HG02678 (cell line): ENCODE results near the gene TMEM238.
A peak's percentile ranks its signal among the peaks of the same experiment; 100 is the strongest.
"Not testable (repeated sequence)": the region's sequence is repeated elsewhere in the genome, so short reads cannot be mapped to it uniquely, and the experiment has no call there.

Experiments
- ATAC-seq: cut with Tn5 transposase; IDR thresholded peaks from one replicate; pipeline ENCODE4 v1.9.1; 2021; ENCODE audit warnings: mild to moderate bottlenecking, moderate library complexity; ENCODE audit not compliant: unreplicated experiment

TMEM238 gene

GRCh38 chr19:55341595-55342531, 42.2 kb downstream of the TMEM238 start:
- ATAC-seq, result no peak

DNA sequence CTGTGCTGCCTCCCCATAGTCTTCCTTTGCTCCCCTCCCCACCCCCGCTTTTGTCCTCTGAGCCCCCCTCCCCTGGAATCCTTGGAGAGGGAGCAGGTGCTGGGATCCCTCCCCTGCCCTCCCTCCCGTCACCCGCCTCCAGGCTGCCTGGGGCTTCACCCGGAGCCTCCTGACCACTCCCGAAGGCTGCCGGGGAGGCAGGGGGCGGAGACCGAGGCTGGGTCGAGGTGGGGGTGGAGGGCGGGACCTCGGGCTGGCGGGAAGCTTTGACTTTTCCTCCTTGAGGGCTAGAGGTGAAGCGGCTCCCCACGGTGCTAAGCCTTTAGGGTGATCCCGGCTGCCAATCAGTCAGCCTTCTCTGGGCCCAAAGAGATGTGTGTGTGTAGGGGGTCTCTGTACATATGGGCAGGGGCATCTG, 42.9 kb downstream of the TMEM238 start:
- no peak for ATAC-seq

- ATAC-seq, result no peak
These were observed 43.3 kb downstream of the TMEM238 start for GRCh38 chr19:55340784-55341147.

DNA sequence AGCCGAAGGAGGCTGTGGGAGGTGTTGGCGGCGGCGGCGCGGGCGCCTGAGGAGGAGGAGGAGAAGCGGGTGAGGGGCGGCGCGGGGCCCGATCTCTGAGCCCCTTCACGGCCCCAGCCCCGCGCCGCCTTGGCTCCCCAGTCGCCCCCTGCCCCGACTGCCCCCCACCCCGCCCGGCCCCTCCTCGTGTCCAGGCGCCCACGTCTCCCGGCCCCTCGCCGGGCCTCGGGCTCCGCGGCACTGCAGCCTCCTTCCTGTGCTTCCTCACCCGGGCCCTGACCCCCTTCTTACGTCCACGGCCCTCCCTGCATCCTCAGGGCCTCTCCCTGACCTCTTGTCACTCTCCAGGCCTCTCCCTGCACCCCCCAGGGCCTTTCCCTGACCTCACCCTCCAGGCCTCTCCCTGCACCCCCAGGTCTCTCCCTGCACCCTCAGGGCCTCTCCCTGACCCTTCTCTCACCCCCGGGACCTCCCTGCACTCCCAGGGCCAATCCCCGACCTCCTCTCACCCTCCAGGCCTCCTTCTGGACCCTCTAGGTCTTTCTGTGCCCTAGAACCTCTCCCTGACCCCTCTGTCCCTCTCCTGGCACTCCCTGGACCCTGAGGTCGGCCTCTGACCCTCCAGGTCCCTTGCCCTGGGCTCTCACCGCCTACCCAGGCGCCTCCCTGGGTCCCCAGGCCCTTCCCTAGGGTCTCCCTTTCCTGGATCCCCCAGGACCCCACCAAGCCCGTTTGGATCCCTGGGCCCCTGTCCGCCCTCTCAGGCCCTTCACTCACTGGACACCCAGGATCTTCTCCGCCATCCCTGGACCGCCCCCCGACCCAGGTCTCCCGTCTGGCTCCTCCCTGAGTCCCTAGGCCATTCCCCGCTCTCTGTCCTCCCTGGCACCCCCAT, 44.0 kb downstream of the TMEM238 start:
- ATAC-seq, result no peak

DNA sequence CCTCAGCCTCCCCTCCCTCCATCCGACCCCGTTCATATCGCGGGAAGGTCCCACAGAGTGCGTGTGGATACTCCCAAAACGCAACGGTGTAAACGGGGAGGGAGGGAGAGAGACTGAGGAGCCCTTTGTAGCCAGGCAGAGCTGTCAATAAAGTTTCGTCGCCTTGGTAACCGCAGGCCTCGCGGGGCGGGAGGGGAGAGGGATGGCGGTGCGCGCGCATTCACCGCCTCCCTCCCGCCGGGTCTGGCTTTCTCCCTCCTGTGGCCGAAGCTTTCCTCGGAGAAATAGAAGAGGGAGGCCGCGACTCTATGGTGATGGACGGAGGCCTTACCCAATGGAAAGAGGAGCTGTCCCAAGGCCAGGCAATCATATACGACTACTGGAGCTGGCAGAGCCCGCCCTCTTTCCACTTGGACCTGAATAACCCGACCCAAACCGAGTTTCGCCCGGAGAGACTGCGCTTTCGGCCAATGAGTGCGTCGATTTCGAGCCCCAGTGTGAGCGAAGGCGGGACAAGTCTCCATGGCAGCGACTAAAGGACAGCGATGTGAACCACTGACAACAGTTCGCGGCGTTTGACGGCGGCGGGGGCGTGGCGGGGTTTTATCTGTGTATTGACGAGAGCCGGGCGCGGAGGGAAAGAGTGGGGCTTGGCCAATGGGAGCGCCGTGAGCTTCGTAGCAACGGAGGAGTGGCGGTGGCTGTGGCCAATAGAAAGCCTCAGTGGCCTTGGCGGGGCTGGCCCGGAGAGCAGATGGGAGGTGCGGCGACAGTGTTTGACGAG, 44.8 kb downstream of the TMEM238 start, which contains the start of gene KMT5C:
KMT5C (plus strand) TSS at position 772 of the 784 bp plus-strand sequence. CDS start 2,061 bp downstream, outside the sequence.
- peak; percentile 80 for ATAC-seq

- no peak for ATAC-seq
These were observed 48.0 kb downstream of the TMEM238 start for GRCh38 chr19:55336101-55336500.

GRCh38 chr19:55333870-55334269, 50.2 kb downstream of the TMEM238 start:
- no peak for ATAC-seq

DNA sequence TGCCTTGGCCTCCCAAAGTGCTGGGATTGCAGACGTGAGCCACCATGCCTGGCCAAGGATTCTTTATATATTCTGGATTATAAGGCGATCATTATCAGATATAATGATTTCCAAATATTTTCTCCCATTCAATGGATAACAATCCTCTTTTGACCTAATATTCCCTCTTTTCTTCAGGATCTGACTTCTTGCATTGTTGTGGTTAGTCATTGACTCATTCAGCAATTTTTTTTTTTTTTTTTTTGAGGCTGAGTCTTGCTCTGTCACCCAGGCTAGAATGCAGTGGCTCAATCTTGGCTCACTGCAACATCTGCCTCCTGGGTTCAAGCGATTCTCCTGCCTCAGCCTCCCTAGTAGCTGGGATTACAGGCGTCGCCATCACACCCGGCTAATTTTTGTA, 54.3 kb downstream of the TMEM238 start:
- ATAC-seq, result not testable (repeated sequence)
